HG03196 (cell line): ENCODE results near the gene HFE.

Source experiments
- ATAC-seq: cut with Tn5 transposase; IDR thresholded peaks from one replicate; pipeline ENCODE4 v1.9.1; 2021; ENCODE audit not compliant: unreplicated experiment

The HFE gene

GRCh38 chr6:26133730-26134129 lies 46.5 kb downstream of the HFE start:
- no peak for ATAC-seq

- no peak for ATAC-seq
Observed at GRCh38 chr6:26136321-26136720, 49.1 kb downstream of the HFE start.

- no peak for ATAC-seq
Observed at GRCh38 chr6:26140254-26140966, 53.2 kb downstream of the HFE start.

DNA sequence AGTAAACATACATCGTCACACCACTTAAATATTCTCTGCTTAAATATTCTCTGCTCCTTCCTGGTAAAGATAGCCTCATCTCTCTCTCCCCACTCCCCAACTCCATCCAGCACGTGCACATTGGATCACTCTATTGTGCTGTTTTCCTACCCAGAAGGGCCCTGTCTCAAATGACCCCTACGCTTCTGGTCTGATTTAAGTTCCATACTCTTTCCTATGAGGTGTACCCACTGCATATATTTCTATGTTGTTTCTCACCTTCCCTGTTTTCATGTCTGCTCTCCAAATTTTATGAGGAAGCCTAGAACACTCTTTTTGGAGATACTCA lies 53.7 kb downstream of the HFE start:
- ATAC-seq = no peak

GRCh38 chr6:26141378-26141904 lies 54.2 kb downstream of the HFE start:
- no peak for ATAC-seq

- ATAC-seq = no peak
Observed at GRCh38 chr6:26142026-26142425, 54.8 kb downstream of the HFE start.
